KOPT-K1 (cell line): ENCODE data around the gene IL25.
"Not testable (repeated sequence)": the region's sequence is repeated elsewhere in the genome, so short reads cannot be mapped to it uniquely, and the experiment has no call there.

ENCODE experiments used
- H3K27ac ChIP-seq: fragments of 200-600 bp; sonication (generic); 2 replicates; pipeline ENCODE4 v1.5.1; 2016; ENCODE audit warnings: antibody characterized with exemption, mild to moderate bottlenecking, low read depth, low read length; ENCODE audit not compliant: poor library complexity, severe bottlenecking
- H3K36me3 ChIP-seq: fragments of 200-600 bp; sonication (generic); 2 replicates; pipeline ENCODE4 v1.5.1; 2017; ENCODE audit warnings: antibody characterized with exemption, mild to moderate bottlenecking, low read length, moderate library complexity; ENCODE audit not compliant: insufficient read depth
- H3K9me3 ChIP-seq: fragments of 200-600 bp; sonication (generic); 2 replicates; pipeline ENCODE4 v1.5.1; 2017; ENCODE audit warnings: antibody characterized with exemption, low read length, mild to moderate bottlenecking; ENCODE audit not compliant: insufficient read depth, poor library complexity, severe bottlenecking

IL25 gene

GRCh38 chr14:23415821-23416778, 43.5 kb downstream of the IL25 start:
- H3K36me3 ChIP-seq = no peaks in the 10 kb centered on the region
- no peak overlapping the region for H3K27ac ChIP-seq
- no peaks in the 10 kb centered on the region for H3K9me3 ChIP-seq

- no peak overlapping the region for H3K27ac ChIP-seq
- H3K9me3 ChIP-seq = no peaks in the 10 kb centered on the region
- H3K36me3 ChIP-seq = no peaks in the 10 kb centered on the region
These were observed 44.2 kb downstream of the IL25 start for GRCh38 chr14:23416801-23417200.

- H3K9me3 ChIP-seq, H3K36me3 ChIP-seq, H3K27ac ChIP-seq: not testable (repeated sequence)
These were observed 44.7 kb downstream of the IL25 start for GRCh38 chr14:23417269-23417668.

- Histone ChIP-seq H3K9me3 (no peaks in the 10 kb centered on the region), H3K27ac (no peak overlapping the region), H3K36me3 (no peaks in the 10 kb centered on the region)
These were observed 45.4 kb downstream of the IL25 start for GRCh38 chr14:23418021-23418420.

DNA sequence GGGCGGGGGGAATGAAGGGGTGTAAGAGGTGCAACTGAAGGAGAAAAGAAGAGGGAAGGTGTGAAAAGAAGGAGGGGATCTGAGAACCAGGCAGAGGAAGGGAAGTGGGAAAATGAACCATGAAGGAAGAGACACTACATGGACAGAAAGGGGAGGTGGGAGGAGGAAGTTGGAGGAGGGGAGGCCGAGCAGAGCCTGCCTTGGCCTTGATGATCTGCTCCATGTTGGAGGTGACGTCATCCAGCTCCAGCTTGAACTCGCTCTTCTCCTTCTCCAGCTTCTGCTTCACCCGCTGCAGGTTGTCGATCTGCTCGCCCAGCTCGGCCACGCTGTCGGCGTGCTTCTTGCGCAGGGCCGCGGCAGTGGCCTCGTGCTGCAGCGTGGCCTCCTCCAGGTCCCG, 47.0 kb downstream of the IL25 start:
- not testable (repeated sequence) for H3K27ac ChIP-seq, H3K9me3 ChIP-seq

GRCh38 chr14:23421594-23421993, 49.0 kb downstream of the IL25 start:
- Histone ChIP-seq H3K27ac (no peak overlapping the region), H3K9me3 (no peaks in the 10 kb centered on the region), H3K36me3 (no peaks in the 10 kb centered on the region)

More for the DNA sequence above, 47.0 kb downstream of the IL25 start:
- H3K36me3 ChIP-seq = not testable (repeated sequence)

GRCh38 chr14:23423657-23424056, 51.0 kb downstream of the IL25 start:
- Histone ChIP-seq H3K36me3 (no peaks in the 10 kb centered on the region), H3K27ac (no peak overlapping the region), H3K9me3 (no peaks in the 10 kb centered on the region)

DNA sequence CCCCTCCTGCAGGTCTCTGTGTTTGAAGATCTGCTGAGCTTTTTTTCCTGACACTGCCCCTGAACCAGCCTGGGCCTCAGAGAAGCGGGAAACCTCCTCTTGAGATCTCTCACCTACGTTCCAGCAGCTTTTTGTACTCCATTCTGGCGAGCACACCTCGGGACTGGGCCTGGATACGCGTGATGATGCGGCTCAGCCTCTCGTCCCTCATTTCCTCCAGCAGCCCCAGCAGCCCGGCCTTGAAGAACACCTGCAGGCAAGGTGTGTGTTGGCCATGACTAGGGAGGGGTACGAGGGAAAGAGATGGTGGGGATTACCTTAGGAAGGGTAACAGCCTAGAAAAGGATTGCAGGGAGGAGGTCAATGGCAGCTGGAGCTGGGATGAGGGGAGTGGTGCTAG, 52.6 kb downstream of the IL25 start:
- no peak overlapping the region for H3K27ac ChIP-seq
- H3K9me3 ChIP-seq = no peaks in the 10 kb centered on the region

DNA sequence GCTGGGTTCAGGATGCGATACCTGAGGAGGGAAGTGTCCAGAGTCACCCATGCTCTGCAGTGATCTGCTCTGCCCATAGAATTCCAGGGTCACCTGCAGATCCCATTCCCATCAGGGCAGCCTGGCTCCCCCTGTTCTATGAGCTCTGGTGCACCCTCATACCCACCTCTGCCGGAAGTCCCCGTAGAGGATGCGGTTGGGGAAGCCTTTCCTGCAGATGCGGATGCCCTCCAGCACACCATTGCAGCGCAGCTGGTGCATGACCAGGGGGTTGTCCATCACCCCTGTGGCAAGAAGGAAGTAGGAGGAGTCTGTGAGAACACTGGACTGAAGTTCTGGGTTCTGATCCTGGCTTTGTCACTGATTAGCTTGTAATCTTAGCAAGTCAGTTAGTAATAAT, 53.2 kb downstream of the IL25 start:
- not testable (repeated sequence) for H3K36me3 ChIP-seq, H3K9me3 ChIP-seq

More for the DNA sequence above, 52.6 kb downstream of the IL25 start:
- H3K36me3 ChIP-seq = no peaks in the 10 kb centered on the region

More for the DNA sequence above, 53.2 kb downstream of the IL25 start:
- H3K27ac ChIP-seq = not testable (repeated sequence)
